ENCODE measurements around the gene IFT27.

DNA sequence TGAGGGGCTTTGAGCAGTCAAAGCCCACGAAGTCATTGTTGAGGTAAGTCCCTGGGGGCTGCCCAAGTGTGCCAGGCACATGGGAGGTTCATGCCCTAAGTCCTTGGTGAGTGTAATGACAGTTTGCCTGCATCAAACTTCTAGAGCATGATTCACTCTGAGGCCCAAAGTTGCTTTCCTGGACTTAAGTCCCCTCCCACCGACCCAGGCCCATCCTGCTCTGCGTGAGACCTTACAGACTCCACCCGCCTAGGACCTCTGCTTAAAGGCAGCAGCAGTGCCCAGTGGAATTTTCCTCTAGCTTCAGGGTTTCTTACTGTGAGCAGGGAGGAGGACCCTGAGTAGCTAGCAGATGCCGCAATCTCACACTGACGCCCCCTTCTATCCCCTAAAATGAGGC is 46.7 kb upstream of the IFT27 start:
- TF ChIP-seq POLR2AphosphoS5 (IDR thresholded peaks at IDR 0.05) = no peak
- TF ChIP-seq EP300 (conservative IDR thresholded peaks at IDR 0.05; ENCODE audit: poor library complexity, severe bottlenecking) = no peak
- TF ChIP-seq, protein P1, sequence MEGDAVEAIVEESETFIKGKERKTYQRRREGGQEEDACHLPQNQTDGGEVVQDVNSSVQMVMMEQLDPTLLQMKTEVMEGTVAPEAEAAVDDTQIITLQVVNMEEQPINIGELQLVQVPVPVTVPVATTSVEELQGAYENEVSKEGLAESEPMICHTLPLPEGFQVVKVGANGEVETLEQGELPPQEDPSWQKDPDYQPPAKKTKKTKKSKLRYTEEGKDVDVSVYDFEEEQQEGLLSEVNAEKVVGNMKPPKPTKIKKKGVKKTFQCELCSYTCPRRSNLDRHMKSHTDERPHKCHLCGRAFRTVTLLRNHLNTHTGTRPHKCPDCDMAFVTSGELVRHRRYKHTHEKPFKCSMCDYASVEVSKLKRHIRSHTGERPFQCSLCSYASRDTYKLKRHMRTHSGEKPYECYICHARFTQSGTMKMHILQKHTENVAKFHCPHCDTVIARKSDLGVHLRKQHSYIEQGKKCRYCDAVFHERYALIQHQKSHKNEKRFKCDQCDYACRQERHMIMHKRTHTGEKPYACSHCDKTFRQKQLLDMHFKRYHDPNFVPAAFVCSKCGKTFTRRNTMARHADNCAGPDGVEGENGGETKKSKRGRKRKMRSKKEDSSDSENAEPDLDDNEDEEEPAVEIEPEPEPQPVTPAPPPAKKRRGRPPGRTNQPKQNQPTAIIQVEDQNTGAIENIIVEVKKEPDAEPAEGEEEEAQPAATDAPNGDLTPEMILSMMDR (IDR thresholded peaks at IDR 0.05; ENCODE audit: poor library complexity, severe bottlenecking) = no peak
- TF ChIP-seq MXI1 (conservative IDR thresholded peaks at IDR 0.05; ENCODE audit: poor library complexity, severe bottlenecking) = no peak
- no peak for TF ChIP-seq TAF1 (IDR thresholded peaks at IDR 0.05; ENCODE audit: low read depth)
